Right lobe of liver (tissue), 4 donors: ENCODE measurements around the gene P2RX3.

Experiments used
- POLR2A ChIP-seq: fragments of 450-650 bp; IDR thresholded peaks from one replicate; pipeline ENCODE4 v1.6.1; 2017; ENCODE audit warnings: antibody characterized with exemption, mild to moderate bottlenecking
- TF ChIP-seq, protein P1 (sequence below), 4 donors: fragments of 200-600 bp in 3 of 4; fragments of 450-650 bp in 1 of 4; IDR thresholded peaks; one replicate each; pipeline versions ENCODE4 v1.5.1 to v1.8.0; 2016 to 2022; ENCODE audit warnings: antibody characterized with exemption in 4 of 4, mild to moderate bottlenecking in 2 of 4
- donor health status: DM: no; HTN: no; CAD: no.
- donor health status: DM: no; HTN: no; CAD: no.
- donor health status: DM: no; HTN: yes; CAD: no.

DNA sequence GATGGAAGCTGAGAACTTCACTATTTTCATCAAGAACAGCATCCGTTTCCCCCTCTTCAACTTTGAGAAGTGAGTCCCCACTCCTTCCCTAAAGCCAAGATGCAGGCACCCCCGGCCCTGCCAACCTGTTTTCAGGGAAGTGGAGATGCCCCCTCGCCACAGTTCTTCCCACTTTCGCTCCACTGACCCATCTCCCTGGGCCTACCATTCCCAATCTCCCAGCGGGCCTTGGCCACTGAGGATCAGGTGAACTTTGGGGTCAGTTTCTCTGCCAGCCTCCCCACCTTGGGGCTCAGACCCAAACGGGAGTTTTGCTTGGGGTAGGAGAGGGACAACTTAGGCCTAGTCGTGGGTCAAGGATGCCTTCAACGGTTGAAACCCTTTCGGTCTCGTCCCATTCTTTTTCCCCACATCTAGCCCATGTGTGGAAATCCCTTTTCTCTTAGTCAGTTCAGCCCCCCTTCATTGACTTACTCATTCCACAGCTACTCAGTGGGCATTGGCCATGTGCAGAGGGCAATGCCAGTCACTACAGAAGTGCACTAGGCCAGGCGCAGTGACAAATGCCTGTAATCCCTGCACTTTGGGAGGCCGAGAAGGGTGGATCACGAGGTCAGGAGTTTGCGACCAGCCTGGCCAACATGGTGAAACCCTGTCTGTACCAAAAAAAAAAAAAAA is 10.6 kb downstream of the P2RX3 start:
- TF ChIP-seq, protein P1, sequence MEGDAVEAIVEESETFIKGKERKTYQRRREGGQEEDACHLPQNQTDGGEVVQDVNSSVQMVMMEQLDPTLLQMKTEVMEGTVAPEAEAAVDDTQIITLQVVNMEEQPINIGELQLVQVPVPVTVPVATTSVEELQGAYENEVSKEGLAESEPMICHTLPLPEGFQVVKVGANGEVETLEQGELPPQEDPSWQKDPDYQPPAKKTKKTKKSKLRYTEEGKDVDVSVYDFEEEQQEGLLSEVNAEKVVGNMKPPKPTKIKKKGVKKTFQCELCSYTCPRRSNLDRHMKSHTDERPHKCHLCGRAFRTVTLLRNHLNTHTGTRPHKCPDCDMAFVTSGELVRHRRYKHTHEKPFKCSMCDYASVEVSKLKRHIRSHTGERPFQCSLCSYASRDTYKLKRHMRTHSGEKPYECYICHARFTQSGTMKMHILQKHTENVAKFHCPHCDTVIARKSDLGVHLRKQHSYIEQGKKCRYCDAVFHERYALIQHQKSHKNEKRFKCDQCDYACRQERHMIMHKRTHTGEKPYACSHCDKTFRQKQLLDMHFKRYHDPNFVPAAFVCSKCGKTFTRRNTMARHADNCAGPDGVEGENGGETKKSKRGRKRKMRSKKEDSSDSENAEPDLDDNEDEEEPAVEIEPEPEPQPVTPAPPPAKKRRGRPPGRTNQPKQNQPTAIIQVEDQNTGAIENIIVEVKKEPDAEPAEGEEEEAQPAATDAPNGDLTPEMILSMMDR (IDR thresholded peaks at IDR 0.05), result no peak
- no peak for TF ChIP-seq POLR2A
